ENCODE data around the gene GPR52.

Gene GPR52

DNA sequence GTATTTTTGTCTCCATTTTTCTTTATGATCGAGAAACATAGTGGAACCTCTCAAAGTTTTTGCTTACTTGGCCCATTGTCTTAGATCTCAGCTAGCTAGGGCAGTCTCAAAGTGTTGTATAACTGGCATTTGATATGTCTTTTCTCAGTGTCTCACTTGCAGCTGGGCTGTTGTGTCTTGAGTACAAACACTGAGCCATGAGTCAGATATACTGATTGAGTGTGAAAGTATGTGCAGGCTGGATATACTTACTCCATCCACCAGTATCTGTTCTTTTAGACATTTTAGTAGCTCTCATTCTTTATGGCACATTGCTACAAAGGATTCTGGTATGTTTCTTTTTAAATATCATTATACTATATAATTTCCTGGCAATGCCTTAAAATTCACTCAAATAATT, 14.3 kb upstream of the GPR52 start:
- Histone ChIP-seq H3K4me1 (ENCODE audit: control insufficient read depth, low read length) (no peaks in the 10 kb centered on the region), H4K20me1 (ENCODE audit: control insufficient read depth, insufficient read depth, low read depth, low read length) (no peaks in the 10 kb centered on the region), H3K4me2 (ENCODE audit: low read length) (no peak overlapping the region), H3K9me3 (ENCODE audit: control insufficient read depth, insufficient read depth, low read length) (peaks cover 9% of the 10 kb centered on the region; the same call in 1 of the 2 replicates), H3K27me3 (ENCODE audit: control insufficient read depth, low read length) (no peaks in the 10 kb centered on the region), H3K79me2 (ENCODE audit: control insufficient read depth, low read length) (peaks cover 10% of the 10 kb centered on the region), H3K27ac (ENCODE audit: low read depth, low read length) (no peak overlapping the region), H3K9me2 (replicated peaks; ENCODE audit: control insufficient read depth, low read length) (no peaks in the 10 kb centered on the region), H3K36me3 (ENCODE audit: control insufficient read depth, low read length) (peaks cover 28% of the 10 kb centered on the region), H3F3A (ENCODE audit: control insufficient read depth, insufficient read depth) (no peaks in the 10 kb centered on the region), H3K4me3 (ENCODE audit: low read length) (no peak overlapping the region)
- TF ChIP-seq CTCF (IDR thresholded peaks at IDR 0.05; ENCODE audit: low read depth, low read length, poor library complexity, severe bottlenecking): no peak

DNA sequence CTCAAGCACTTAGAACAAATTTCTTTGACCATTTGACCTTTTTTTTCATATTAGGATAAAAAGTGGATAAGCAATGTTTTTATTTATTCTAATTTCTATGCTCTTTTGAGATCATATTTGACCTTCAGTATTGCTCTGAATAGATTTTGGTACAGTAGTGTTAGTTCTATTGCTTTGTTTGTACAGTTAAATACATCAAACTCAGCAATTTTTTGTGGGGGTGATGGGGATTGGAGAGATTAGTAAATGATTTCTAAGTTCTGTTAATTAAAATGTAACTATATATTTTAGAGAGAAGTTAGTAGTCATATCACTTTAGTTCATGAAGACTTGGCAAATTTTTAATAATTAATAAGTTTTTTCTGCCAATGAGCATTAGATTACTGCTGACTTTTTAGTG, 2.4 kb upstream of the GPR52 start:
- peaks cover 11% of the 10 kb centered on the region for H3K79me2 ChIP-seq (ENCODE audit: control insufficient read depth, low read length)
- H3K27me3 ChIP-seq (ENCODE audit: control insufficient read depth, low read length): no peaks in the 10 kb centered on the region
- no peaks in the 10 kb centered on the region for H3F3A ChIP-seq (ENCODE audit: control insufficient read depth, insufficient read depth)
- H4K20me1 ChIP-seq (ENCODE audit: control insufficient read depth, insufficient read depth, low read depth, low read length): no peaks in the 10 kb centered on the region
- TF ChIP-seq CTCF (IDR thresholded peaks at IDR 0.05; ENCODE audit: low read depth, low read length, poor library complexity, severe bottlenecking) (no peak), EZH2phosphoT487 (IDR thresholded peaks at IDR 0.05; ENCODE audit: borderline replicate concordance, low read length) (no peak)
- H3K4me2 ChIP-seq (ENCODE audit: low read length): no peak overlapping the region
- H3K4me1 ChIP-seq (ENCODE audit: control insufficient read depth, low read length): 0 out of 2 replicates have a peak, but pooled peaks cover 4% of the 10 kb centered on the region
- no peak overlapping the region for H3K4me3 ChIP-seq (ENCODE audit: low read length)
- no peaks in the 10 kb centered on the region for H3K9me3 ChIP-seq (ENCODE audit: control insufficient read depth, insufficient read depth, low read length)
- no peaks in the 10 kb centered on the region for H3K9me2 ChIP-seq (replicated peaks; ENCODE audit: control insufficient read depth, low read length)
- no peak overlapping the region for H3K27ac ChIP-seq (ENCODE audit: low read depth, low read length)
- H3K36me3 ChIP-seq (ENCODE audit: control insufficient read depth, low read length): peaks cover 23% of the 10 kb centered on the region

- H3K9me2 ChIP-seq (replicated peaks; ENCODE audit: control insufficient read depth, low read length): no peaks in the 10 kb centered on the region
- H3K36me3 ChIP-seq (ENCODE audit: control insufficient read depth, low read length): peaks cover 23% of the 10 kb centered on the region
- no peaks in the 10 kb centered on the region for H3K9me3 ChIP-seq (ENCODE audit: control insufficient read depth, insufficient read depth, low read length)
- H3K79me2 ChIP-seq (ENCODE audit: control insufficient read depth, low read length): peaks cover 11% of the 10 kb centered on the region
- H3K4me1 ChIP-seq (ENCODE audit: control insufficient read depth, low read length): 0 out of 2 replicates have a peak, but pooled peaks cover 4% of the 10 kb centered on the region
- TF ChIP-seq EZH2phosphoT487 (IDR thresholded peaks at IDR 0.05; ENCODE audit: borderline replicate concordance, low read length): no peak
- TF ChIP-seq CTCF (IDR thresholded peaks at IDR 0.05; ENCODE audit: low read depth, low read length, poor library complexity, severe bottlenecking): no peak
- no peaks in the 10 kb centered on the region for H3K27me3 ChIP-seq (ENCODE audit: control insufficient read depth, low read length)
- no peak overlapping the region for H3K27ac ChIP-seq (ENCODE audit: low read depth, low read length)
- H3F3A ChIP-seq (ENCODE audit: control insufficient read depth, insufficient read depth): no peaks in the 10 kb centered on the region
- H4K20me1 ChIP-seq (ENCODE audit: control insufficient read depth, insufficient read depth, low read depth, low read length): no peaks in the 10 kb centered on the region
- H3K4me3 ChIP-seq (ENCODE audit: low read length): no peak overlapping the region
- no peak overlapping the region for H3K4me2 ChIP-seq (ENCODE audit: low read length)
Measured at GRCh38 chr1:174445817-174446216, 1.9 kb upstream of the GPR52 start.

DNA sequence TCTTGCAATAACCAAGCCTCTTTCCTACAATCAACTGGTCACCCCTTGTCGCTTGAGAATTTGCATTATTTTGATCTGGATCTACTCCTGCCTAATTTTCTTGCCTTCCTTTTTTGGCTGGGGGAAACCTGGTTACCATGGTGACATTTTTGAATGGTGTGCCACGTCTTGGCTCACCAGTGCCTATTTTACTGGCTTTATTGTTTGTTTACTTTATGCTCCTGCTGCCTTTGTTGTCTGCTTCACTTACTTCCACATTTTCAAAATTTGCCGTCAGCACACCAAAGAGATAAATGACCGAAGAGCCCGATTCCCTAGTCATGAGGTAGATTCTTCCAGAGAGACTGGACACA, 743 bp downstream of the GPR52 start:
- 0 out of 2 replicates have a peak, but pooled peaks cover 4% of the 10 kb centered on the region for H3K4me1 ChIP-seq (ENCODE audit: control insufficient read depth, low read length)
- no peaks in the 10 kb centered on the region for H4K20me1 ChIP-seq (ENCODE audit: control insufficient read depth, insufficient read depth, low read depth, low read length)
- H3K4me2 ChIP-seq (ENCODE audit: low read length): no peak overlapping the region
- no peak overlapping the region for H3K27ac ChIP-seq (ENCODE audit: low read depth, low read length)
- no peaks in the 10 kb centered on the region for H3F3A ChIP-seq (ENCODE audit: control insufficient read depth, insufficient read depth)
- no peaks in the 10 kb centered on the region for H3K9me3 ChIP-seq (ENCODE audit: control insufficient read depth, insufficient read depth, low read length)
- H3K36me3 ChIP-seq (ENCODE audit: control insufficient read depth, low read length): peaks cover 23% of the 10 kb centered on the region
- H3K9me2 ChIP-seq (replicated peaks; ENCODE audit: control insufficient read depth, low read length): no peaks in the 10 kb centered on the region
- H3K79me2 ChIP-seq (ENCODE audit: control insufficient read depth, low read length): peaks cover 9% of the 10 kb centered on the region
- H3K27me3 ChIP-seq (ENCODE audit: control insufficient read depth, low read length): no peaks in the 10 kb centered on the region
- H3K4me3 ChIP-seq (ENCODE audit: low read length): no peak overlapping the region
- TF ChIP-seq CTCF (IDR thresholded peaks at IDR 0.05; ENCODE audit: low read depth, low read length, poor library complexity, severe bottlenecking) (no peak), EZH2phosphoT487 (IDR thresholded peaks at IDR 0.05; ENCODE audit: borderline replicate concordance, low read length) (no peak)

Data from DOHH2 (cell line).